OCI-LY7 (cell line): ENCODE data around the gene CCL22.

Source experiments
- CTCF ChIP-seq: fragments of 200-600 bp; sonication (generic); conservative IDR thresholded peaks from 2 replicates; pipeline ENCODE4 v1.5.1; 2014; ENCODE audit warnings: mild to moderate bottlenecking, antibody characterized with exemption, low read length, moderate library complexity, mixed read lengths
- EZH2phosphoT487 ChIP-seq: fragments of 200-600 bp; sonication (generic); IDR thresholded peaks from 2 replicates; pipeline ENCODE4 v1.6.1; 2018; ENCODE audit warnings: low read depth, borderline replicate concordance, mild to moderate bottlenecking, mixed run types, antibody characterized with exemption, low read length, moderate library complexity, mixed read lengths

GRCh38 chr16:57401943-57402640 is 43.5 kb downstream of the CCL22 start:
- TF ChIP-seq EZH2phosphoT487 (no peak), CTCF (no peak)
